ENCODE data around the gene TBC1D8B.
A peak's percentile ranks its signal among the peaks of the same experiment; 100 is the strongest.
"Not testable (repeated sequence)": the region's sequence is repeated elsewhere in the genome, so short reads cannot be mapped to it uniquely, and the experiment has no call there.

The TBC1D8B gene

DNA sequence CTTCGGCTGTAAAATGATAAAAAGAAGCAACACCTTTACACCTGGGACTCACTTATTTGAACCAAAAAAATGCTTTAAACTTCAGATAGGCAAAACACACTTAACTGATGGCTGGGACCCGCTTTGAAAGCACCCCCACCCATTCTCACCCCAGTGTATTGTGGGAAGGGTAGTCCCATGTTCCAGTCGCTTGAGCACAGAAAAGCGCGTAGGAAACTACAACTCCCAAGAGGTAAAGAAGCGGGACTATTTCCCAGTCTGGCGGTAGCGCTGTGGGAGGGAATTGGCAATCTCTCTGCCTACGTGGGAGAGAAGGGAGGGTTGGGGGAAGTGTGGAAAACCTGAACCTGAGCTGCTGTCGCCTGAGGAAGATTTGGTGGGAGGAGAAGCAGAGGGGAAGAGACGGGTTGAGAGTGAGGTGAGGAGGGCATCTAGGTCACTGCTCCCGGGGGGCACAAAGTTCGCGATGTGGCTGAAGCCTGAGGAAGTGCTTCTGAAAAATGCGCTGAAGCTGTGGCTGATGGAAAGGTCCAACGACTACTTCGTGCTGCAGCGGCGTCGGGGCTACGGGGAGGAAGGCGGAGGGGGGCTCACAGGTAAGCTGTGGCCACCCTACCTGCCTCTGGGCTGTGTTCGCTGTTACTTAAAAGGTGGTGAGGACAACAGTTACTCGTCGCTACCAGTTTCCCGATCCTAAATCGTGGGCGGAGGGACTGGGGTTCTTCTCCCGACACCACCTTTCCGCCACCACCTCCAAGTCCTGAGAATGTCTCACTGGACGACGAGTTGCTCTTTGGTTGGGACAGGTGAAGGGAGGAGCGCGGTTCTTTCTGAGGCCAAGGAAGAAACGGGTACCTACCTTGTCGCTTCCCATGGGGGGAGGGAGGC, at the start of gene TBC1D8B:
Gene TBC1D8B, plus strand, starts transcription at position 286 of the 888 bp plus-strand sequence. Its CDS starts 181 bp downstream, at position 467.
- DNase-seq (ENCODE audit: low read depth in 2 of 2) = no peak

DNA sequence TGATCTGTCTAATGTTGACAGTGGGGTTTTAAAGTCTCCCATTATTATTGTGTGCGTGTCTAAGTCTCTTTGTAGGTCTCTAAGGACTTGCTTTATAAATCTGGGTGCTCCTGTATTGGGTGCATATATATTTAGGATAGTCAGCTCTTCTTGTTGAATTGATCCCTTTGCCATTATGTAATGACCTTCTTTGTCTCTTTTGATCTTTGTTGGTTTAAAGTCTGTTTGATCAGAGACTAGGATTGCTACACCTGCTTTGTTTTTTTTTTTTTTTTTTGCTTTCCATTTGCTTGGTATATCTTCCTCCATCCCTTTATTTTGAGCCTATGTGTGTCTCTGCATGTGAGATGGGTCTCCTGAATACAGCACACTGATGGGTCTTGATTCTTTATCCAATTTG, 33.2 kb upstream of the TBC1D8B start:
- not testable (repeated sequence) for DNase-seq (ENCODE audit: low read depth in 2 of 2)

DNA sequence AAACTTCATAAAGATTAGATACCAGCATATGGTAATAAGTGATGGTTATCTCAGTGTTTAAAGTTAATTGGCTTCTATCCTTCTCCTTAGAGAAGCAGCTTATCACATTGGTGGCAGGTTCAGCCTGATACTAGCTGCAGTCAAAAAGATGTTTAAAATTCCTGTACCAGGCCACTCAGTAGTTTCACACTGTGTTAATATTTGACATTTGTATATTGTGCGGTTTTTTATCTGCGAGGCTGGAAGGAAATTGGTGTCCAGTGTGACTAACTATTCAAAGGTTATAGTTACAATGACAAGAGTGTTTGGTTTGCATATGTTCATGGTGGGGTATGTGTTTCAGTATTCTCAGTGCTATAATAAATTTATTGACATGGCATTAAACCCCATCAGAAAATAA, 27.5 kb upstream of the TBC1D8B start:
- DNase-seq (ENCODE audit: low read depth in 2 of 2) = no peak

DNA sequence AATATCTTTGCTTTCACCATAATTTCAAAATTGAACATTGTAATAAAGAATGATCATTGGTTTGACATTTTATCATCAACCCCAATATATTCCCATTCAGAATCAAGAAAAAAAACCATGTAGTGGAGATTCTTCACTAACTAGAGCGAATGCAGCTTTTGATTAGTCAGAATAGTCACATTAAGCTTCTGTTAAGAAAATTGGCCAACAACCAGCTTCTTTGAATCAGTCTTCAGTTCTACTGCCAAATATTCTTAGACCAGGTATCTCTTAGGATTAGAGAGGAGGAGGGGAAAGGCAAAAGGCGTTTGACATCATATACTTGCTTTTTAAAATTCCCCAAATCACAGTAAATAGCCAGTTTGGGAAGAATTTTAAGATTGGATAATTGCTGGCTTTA, 22.2 kb upstream of the TBC1D8B start:
- DNase-seq (ENCODE audit: low read depth in 2 of 2) = no peak

DNA sequence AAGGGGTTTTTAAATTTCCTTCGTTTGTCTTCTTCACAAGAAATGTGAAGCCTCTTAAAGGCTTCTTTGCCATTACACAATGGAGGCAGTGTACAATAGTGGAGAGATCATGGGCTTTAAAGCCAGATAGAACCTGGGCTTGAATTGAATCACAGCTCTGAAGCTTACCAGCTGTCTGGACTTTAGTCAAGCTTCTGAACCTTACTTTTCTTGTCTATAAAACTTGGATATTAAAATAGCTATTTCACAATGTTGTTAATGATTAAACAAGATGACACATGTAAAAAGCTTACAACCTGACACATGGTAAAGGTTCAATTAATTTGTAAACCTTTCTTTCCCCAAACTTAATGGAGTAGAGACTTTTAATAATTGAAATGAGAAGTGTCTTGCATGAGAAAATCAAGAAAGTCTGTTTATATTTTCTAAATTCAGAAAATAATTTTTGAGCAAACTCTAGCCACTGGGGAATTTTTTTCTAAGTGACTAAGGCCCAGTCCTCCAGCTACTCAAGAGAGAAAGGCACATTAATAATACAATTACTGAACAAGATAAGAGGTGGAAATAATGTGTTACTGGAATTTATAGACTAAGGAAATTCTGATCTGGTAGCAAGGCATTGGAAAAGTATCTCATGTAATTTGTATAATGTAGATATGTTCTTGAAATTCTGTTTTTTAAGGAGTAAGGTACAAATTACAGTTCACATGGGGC, 21.7 kb upstream of the TBC1D8B start:
- no peak for DNase-seq (ENCODE audit: low read depth in 2 of 2)

DNA sequence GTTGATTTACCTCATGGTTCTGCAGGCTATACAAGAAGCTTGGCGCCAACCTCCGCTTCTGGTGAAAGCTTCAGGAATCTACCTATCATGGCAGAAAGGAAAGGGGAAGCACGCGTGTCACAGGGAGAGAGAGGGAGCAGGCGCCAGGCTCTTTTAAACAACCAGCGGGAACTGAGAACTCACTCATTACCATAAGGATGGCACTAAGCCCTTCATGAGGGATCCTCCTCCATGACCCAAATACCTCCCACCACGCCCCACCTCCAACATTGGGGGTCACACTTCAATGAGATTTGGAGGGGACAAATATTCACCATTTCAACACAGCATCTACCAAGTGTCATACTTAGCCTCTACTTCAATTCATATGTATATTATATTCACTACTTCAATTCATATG, 18.8 kb upstream of the TBC1D8B start:
- no peak for DNase-seq (ENCODE audit: low read depth in 2 of 2)

DNA sequence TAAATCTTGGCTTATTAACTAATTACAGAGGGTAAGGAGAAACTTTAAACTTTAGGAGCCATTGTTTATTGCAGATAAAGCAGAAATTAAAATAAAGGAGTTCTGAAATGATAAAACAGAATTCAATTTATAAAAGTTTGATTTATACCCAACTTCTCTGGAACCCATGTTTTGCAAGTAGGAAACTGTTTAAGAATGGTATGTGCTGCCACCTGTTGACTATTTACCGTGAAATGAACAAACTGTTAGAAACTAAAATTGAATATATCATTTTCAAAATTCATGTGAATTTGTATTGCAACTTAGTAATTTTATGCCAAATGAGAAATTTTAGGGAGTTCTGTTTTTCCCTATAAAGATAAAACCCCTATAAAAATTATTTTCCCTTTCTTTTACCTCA, 11.0 kb upstream of the TBC1D8B start:
- no peak for DNase-seq (ENCODE audit: low read depth in 2 of 2)

DNA sequence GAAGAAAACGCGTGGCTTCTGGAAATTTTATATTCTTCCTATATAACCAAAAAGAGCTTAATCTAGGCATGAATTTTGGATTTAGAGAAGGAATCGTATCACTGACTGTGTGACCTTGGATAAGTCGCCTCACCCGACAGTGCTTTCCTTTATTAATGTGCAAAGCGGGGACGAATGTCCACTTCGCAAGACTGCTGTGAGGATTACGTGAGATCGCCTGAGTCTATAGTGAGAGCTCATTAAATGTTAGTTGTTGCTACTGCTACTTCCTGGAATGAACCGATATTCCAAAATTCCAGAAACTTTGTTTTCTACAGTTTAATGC, 448 bp upstream of the TBC1D8B start:
- DNase-seq (ENCODE audit: low read depth in 2 of 2) = no peak

DNA sequence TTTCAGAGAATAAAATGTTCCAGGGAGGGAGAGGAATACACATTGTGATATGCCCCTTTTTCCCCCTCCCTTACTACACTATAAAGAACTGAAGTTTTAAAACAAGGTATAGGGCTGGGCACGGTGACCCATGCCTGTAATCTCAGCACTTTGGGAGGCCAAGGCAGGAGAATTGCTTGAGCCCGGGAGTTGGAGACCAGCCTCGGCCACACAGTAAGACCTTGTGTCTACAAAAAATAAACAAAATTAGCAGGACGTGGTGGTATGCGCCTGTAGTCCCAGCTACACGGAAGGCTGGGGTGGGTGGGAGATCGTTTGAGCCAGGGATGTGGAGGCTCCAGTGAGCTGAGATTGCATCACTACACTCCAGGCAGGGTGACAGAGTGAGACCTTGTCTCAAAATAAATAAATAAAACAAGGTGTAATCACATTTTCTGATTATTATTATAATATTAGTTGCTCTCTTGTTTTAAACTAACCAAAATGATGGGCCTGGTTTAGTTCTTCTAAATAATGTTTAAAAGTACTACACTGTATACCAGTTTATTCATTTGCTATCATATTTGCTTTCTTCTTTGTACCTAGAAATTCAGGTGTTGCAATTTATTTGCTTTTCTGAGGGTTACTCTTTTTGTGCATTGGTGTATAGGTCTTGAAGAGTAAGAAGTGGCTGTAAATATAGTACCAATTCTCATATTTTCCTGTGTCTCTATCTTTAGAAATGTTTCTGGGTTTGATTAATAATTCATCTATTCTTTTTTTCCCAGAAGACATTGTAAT, 8.8 kb downstream of the TBC1D8B start:
- no peak for DNase-seq (ENCODE audit: low read depth in 2 of 2)

DNA sequence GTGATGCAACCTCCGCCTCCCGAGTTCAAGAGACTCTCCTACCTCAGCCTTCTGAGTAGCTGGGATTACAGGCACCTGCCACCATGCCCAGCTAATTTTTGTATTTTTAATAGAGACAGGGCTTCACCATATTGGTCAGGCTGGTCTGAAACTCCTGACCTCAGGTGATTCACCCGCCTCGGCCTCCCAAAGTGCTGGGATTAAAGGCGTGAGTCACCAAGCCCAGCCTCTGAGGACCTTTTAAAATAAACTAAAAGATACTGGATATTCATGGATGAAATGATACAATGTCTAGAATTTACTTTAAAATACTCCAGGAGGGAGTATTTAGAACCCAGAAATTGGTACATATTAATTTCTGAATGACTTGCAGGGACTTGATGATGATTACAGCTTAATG, 10.5 kb downstream of the TBC1D8B start:
- not testable (repeated sequence) for DNase-seq (ENCODE audit: low read depth in 2 of 2)

DNA sequence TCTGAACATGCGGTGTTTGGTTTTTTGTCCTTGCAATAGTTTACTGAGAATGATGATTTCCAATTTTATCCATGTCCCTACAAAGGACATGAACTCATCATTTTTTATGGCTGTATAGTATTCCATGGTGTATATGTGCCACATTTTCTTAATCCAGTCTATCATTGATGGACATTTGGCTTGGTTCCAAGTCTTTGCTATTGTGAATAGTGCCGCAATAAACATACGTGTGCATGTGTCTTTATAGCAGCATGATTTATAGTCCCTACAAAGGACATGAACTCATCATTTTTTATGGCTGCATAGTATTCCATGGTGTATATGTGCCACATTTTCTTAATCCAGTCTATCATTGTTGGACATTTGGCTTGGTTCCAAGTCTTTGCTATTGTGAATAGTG, 11.6 kb downstream of the TBC1D8B start:
- not testable (repeated sequence) for DNase-seq (ENCODE audit: low read depth in 2 of 2)

DNA sequence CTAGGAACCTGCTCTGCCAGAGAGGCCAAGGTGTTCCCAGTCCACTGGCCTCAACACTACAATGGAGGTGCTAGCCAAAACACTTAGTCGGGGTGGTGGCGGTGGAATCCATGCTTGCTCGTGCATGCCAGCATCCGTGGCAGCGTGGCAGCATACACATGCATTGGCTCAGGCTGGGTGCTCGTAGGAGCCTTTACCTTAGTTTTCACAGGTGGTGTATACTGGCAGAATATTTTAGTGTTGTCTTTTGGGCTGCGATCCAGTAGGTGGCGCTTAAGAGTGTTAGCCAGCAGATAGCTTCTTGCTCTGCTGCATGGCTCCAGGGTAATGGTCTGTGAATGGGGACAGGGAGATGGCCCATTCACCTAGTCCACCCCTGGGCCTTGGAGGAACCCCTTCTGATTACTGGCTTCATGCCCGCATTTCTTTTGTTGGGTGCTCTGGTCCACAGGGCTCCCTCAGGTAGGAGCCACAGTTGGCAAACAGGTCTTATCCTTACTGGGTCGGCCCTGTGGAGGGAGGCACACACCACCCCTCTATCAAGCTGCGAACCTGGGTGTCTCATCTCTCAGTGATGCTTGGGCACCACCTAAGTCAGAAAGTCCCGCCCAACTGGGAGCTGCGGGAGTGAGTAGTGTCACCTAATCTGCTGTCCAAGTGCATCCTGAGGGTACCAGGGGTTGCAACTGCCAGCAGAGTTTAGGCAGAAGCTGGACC, 60.7 kb downstream of the TBC1D8B start:
- DNase-seq (ENCODE audit: low read depth in 2 of 2) = no peak

DNA sequence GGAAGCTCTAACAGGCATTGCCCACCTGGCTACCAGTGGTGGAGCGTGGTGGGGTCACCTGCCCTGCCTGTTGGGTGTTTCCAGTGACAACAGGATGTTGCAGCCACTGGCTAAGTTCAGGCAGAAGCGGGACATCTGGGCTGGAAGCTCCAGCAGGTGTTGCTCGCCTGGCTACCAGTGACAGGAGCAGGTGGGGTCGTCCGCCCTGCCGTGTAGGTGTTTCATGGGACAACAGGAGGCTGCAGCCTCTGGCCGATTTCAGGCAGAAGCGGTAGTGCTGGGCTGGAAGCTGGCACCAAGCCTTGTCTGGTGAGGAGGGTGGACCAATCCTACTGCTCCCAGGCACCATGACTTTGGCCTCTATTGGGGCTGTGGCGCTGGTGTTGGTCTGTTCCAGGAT, 61.2 kb downstream of the TBC1D8B start:
- no peak for DNase-seq (ENCODE audit: low read depth in 2 of 2)

DNA sequence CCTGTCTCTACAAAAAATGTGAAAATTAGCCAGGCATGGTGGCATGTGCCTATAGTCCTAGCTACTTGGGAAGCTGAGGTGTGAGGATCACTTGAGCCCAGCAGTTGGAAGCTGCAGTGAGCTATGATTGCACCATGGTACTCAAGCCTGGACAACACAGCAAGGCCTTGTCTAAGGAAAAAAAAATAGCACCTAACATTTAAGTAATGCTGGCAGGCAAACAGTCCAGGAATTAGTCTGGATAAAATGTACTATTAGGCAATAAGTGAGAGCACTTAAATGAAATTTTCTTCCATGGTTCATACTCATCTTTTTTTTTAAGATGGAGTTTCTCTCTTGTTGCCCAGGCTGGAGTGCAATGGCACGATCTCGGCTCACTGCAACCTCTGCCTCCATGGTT, 70.3 kb downstream of the TBC1D8B start:
- DNase-seq (ENCODE audit: low read depth in 2 of 2) = not testable (repeated sequence)

DNA sequence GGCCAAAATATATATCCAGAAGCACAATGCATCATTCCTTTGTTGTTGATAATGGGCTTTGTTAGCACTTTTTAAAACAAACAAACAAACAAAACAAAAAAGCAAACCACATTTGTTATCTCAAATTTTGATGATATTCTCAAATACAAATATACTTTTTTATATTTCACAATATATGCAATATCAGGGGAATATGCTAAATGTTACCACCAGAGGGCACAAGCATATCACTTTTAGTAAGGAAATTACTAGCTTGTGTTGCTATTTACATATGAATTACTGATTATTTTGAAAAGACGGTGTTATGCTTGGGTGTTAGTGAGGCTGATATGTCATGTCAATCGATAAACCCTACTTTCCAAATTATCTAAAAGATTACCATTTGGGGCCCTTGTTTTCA, 71.6 kb downstream of the TBC1D8B start:
- DNase-seq (ENCODE audit: low read depth in 2 of 2) = no peak

DNA sequence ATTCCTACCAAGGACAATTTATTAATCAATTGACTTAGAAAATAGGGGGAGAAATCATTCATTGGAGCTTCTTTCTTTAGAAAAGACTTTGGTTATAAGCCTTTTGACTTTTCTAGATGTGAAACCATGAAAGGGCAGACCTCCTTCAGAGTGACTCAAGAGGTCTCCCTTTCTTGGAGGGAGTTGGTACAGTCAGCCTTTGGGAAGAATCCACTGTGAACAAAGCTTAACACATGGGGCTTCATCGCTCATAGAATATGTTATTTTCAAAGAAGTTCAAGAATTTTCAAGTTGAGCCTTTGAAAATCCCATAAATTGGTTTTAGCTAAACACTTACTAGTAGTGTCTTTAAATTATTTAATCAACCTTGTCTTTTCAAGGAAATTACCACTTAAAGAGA, 72.7 kb downstream of the TBC1D8B start:
- no peak for DNase-seq (ENCODE audit: low read depth in 2 of 2)

DNA sequence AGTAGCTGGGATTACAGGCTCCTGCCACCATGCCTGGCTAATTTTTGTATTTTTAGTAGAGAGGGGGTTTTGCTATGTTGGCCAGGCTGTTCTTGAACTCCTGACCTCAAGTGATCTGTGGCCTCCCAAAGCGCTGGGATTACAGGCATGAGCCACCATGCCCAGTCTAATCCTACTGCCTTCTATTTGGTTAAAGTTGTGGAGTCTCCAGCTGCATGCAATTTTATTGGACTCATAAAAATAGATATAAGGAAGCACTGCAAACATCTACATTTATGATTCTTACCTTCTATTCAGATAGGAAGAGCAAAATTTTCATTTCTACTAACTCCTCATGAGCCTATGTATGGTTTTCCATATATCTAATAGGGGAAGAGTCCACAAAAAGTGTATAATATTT, 87.0 kb downstream of the TBC1D8B start:
- no peak for DNase-seq (ENCODE audit: low read depth in 2 of 2)

DNA sequence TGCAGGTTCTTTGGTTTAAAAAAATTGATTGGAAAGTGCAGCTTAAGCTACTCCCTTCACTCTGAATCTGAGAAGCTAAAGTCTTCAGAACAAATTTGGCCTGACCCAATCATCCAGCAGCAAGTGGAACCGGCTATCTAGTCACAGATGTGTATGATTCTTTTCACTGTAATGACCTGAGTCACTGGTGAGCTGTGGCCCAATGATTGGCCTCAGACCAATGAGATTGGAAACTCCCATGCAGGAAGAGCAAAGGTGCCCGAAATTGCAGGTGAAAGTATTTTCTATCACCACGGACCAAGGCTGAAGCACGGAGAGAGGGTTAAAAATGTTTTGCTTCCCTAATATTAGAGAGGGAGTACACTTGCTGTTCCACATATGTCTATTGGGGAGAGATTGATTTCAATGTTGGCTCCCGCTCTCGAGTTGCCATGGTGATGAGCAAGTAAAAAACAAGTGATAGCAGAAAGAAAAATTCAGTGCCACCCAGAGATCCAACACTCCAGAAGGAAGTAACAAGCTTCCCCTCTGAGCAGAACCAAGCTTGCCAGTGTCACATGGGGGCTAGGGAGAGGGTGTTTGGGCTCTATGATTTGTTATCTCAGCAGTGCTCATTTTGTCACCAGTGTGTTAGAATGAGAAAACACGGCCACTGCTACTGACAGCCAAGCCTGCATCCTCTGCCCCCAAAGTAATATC, 89.4 kb downstream of the TBC1D8B start:
- DNase-seq (ENCODE audit: low read depth in 2 of 2) = no peak

DNA sequence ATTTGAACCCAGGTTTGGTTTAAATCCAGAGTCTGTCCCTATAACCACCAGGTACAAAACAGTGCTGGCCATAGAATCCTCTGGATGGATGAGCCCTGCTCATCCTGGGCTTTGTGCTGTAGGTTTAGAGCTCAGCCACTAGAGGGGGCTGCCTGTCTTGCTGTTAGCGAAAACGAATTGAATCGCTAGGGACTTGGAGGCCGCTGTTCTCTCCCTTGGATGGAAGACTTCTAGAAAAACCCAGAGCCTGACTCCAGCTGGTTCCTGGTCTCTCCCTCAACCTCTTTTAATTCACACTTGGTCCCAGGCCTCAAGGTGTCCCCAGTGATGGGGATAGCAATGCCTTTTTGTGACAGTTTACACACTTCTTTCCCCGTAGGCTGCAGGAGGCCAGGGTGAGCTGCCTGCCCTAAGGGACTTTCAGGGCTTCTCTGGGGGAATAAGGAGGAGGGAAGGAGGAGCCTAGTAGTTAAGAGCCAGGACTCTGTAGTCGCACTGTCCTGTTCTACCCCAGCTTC, 92.0 kb downstream of the TBC1D8B start:
- DNase-seq (ENCODE audit: low read depth in 2 of 2) = peak in 1 of 2 donors; percentile 17

DNA sequence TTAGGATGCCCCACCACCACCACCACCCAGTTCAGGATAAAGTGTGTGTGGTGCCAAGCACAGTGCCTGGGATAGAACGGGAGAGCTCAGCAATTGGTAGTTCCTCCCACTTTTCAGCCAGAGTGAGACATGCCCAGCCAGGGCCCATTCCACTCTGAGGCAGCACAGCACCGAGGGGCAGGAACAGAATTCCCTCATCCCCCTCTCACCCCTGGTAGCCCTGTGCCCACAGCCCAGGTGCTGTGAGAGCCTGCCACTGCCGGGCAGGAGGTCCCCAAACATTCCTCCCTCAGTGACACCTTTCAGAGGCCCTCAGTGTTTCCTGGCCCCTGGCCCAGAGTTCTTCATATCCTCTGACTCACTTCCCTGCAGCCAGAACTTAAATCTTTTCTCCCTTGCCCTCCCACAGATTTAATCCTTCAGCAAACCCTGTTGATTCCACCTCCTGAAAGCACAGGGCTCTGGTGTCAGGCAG, 92.5 kb downstream of the TBC1D8B start:
- DNase-seq (ENCODE audit: low read depth in 2 of 2) = no peak

DNA sequence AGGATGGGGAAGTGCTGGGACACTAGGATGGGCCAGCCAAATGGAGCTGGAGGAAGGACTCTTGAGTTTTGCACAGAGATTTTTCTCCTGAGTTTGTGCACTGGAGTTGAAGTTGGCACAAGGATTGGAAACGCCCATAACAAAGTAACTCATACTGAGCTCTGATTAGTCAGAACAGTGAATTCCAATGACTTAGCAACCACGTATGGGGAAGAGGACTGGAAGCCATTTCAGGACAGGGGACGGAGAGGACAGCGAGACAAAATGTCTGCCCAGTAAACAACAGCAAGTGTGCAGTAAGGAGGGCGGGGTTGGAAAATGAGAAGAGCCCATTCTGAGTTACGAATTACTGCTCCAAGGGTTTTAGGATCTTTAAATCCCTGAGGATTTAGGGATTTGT, 94.8 kb downstream of the TBC1D8B start:
- DNase-seq (ENCODE audit: low read depth in 2 of 2) = no peak

Data from stimulated activated CD8-positive, alpha-beta memory T cell treated with anti-CD3 and anti-CD28 coated beads, Interleukin-7, amount 100 ng/mL, for 1 hour (primary cell).